HG03280 (cell line): Measurements from ENCODE around the gene KCNQ4.
A peak's percentile ranks its signal among the peaks of the same experiment; 100 is the strongest.

Experiments
- ATAC-seq: cut with Tn5 transposase; IDR thresholded peaks from one replicate; pipeline ENCODE4 v1.9.1; 2021; ENCODE audit warnings: mild to moderate bottlenecking, moderate library complexity; ENCODE audit not compliant: unreplicated experiment

The KCNQ4 gene

DNA sequence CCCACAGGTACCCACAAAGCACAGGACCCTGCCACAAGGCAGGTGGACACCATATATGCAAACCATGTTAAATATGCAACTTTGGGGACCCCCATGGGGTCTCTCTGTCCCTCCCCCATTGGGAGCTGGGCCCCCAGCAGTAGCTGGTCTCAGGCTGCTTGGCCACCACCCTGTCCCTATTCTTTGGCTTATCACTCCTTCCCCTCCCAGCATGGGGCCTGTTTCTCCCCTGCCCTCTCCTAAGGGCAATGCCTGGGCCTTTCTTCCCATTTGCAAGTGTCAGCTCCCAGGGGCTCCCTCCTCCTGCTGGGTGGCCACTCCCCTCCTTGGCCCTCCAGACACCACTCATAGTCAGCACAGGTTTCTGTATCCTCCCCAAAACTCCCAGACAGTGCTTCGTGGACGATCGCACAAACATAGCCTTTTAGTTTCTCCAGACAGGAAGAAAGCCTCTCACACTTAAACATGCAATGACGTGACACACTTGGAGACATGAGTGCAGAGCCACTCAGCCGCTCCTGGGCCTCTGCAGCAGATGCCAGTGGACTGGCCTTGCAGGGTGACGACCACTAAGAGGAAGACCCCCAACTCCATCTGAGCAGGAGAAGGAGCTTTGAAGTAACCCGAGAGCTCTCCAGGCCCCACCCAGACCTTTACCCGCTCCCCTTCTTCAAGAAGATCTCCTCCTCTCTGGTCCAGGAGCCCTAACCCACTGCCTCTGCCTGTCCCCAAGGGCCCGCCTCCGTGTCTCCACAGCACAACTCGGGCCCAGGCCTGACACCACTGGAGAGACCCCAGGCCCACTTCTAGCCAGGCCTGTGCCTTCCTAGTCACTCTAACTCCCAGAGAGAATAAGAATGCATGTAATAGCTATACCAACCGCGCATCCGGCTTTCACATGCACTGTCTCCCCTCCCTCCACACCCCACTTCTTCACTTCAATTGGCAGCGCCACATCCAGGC lies 55.7 kb downstream of the KCNQ4 start:
- no peak for ATAC-seq

DNA sequence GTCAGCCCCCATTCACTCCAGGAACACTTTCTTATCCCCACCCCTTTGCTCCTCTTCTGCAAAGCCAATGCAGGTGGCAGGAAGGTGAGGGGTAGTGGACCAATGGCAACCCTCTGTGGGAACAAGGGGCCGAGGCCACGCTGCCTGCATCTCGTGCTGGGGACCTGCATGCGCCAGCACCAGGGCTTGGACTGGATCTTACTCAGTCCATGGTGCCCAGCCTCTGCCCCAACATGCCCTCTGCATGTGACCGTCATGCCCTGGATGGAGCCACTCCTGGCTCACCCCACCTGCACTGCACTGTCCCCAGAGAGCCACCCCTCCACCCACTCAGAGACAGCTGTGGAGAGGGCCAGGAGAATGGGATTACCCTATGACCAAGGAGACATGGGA lies 56.4 kb downstream of the KCNQ4 start:
- no peak for ATAC-seq

DNA sequence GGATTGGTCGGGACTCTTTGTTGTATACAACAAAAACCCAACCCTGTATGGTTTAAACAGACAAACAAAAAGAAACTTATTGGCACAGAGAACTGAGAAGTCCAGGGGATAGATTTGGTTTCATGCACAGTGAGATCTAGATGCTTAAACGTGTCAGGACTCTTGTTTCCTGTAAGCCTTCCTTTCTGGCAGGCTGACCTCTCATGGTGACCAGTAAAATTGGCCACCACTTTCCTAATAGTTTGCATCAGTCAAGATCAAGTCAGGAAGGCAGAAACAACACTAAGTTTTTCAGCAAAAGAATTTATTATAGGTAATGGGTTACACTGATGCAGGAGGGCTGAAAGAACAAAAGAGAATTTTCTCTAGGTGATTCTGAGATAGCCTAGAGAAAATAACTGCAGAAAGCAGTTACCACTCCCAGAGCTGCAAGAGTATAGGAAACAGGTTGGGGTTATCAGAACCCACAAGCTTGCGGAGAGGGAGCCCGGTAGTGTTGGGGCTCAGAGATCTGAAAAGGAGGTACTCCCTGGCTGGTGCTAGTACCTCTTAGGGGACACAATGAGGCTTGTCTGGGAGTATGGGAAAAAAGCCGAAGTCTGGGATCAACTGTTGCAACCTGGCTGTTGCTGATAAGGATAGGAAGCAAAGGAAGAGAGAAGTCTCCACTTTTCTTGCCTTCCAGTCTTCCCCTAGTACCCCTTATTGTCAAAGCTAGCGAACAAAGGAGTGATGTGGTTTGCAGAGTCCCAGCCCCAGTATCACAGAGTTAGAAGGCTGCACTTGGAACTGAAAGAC lies 57.1 kb downstream of the KCNQ4 start:
- no peak for ATAC-seq

DNA sequence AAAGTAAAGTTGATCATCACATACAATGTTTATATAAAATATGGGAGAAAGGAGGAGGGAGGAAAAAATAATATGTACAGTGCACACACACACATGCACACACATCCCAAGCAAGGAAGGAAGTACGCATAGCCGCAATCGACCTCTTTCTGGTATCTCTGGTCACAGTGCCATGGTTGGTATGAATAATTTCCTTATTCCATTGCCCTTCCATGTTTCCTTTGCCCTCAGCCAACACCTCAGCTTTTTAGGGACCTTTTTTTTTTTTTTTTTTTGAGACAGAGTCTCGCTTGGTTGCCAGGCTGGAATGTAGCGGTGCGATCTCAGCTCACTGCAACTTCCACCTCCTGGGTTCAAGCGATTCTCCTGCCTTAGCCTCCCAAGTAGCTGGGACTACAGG lies 58.0 kb downstream of the KCNQ4 start:
- no peak for ATAC-seq

DNA sequence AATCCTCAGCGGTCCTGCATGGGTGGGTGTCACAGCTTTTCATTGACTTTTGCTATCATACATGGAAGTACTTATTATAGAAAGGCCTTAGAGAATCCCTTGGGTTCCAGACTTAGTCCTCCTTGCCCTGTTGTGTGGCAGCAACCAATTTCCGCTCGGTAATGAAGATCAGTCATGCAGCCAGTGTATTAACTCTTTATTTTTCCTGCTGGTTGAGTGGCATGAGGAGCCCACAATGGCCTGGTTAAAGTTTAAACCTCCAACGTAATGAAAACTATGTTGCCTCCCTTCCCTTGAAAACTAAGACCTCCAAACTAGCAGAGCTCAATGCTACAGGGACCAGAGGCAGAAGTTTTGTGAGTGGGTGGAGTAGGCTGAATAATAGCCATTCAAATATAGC lies 58.6 kb downstream of the KCNQ4 start:
- ATAC-seq: no peak

DNA sequence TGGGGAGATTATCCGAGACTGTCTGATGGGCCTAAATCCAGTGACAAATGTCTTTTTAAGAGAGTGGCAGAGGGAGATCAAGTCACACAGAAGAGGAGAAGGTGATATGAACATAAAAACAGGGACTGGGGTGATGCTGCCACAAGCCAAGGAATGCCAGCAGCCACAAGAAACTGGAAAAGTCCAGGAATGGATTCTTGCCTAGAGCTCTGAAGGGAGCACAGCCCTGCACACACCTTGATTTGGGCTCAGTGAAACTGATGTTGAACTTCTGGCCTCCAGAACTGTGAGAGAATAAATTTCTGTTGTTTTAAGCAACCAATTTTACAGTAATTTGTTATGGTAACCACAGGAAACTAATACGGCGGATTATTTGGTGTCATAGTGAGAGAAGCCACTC lies 59.1 kb downstream of the KCNQ4 start:
- no peak for ATAC-seq

DNA sequence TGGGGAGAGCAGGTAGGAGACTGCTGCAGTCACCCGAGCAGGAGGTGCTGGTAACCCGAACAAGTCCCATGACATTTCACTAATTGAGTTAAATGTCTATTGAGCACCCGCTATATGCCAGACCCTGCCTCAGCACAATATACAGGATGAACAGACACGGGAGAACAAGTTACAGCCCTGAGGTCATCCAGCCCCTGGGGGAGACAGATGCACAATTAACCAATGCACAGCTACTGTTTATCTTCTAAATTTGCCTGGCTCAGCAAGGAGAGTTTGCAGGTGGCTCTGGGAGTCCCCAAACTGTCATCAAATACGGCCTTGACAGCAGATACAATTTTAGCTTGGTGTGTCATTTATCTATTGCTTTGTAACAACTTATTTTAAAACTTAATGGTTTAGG lies 60.5 kb downstream of the KCNQ4 start:
- ATAC-seq: no peak

DNA sequence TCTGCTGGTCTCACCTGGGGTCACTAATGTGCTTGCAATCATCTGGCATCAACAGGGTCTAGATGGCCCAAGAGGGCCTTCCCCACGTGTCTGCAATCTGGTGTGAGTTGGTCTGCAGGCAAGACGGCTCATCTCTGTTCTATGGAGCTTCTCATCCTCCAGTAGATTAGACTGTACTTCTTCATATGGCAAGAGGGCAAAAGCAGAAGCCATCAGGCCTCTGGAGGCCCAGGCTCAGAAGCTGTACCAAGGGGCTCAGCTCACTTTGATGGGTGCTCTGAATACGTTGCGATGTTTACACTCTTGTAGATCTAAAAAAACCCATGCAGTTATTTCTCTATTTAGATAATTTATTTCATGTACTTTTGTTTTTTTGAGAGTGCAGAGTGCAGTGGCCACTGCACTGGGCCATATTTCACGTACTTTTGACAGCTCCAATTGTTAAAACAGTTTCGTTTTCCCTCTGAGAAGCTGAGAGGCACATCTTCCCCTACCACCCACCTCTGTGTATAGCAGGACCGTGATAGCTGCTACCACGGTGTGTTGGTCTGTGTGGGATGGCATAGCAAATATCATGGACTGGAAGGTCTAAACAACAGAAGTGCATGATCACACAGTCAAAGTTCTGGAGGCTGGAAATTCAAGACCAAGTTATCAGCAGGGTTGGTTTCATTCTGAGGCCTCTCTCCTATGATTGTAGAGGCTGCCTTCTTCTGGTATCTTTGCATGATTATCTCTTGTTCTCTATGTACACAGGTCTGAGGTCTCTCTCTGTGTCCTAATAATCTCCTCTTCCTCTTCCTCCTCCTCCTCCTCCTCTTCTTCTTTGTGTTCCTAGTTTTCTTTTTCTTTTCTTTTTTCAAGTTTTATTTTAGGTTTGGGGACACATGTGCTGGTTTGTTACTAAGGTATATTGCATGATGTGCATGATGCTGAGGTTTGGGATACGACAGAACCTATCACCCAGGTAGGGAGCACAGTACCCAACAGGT lies 61.6 kb downstream of the KCNQ4 start:
- ATAC-seq: no peak

DNA sequence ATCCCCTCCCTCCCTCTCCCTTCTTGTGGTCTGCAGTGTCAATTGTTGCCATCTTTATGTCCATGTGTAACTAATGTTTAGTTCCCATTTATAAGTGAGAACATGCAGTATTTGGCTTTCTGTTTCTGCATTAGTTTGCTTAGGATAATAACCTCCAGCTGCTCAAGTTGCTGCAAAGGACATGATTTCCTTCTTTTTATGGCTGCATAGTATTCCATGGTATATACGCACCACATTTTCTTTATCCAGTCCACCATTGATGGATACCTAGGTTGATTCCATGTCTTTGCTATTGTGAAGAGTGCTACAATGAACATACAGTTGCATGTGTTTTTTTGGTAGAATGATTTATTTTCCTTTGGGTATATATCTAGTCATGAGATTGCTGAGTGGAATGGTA lies 62.3 kb downstream of the KCNQ4 start:
- ATAC-seq: no peak

DNA sequence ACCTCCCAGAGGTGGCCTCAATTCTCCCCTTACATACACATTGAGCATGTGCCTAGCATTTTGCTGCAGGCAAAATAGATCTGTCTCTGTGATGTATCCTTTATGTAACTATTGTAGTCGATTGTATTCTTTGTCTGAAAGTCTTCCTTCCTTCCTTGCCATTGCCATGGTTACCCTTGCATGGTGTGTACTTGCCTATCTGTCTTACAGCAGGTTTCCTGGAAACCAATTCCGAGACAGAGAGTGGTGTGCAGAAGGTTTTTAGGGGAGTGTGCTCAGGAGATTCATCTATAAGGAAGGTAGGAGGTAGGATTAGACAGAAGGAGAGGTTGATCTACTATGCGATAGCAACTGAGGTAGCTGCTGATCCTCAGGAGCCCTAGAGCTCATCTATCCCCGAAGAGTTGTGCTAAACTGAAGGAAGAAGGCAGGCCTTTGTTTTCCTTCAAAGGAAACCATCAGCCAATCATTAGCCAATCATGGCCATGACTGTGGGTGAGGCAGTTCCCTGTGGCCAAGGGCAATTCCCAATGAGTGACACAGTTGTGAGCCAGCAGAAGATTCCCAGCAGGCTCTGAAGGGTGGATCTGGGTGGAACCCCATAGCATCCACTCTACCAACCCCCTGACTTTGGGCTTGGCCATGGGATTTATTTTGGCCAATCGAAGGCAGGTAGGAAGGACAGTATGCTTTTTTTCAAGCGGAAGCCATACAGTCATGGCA lies 63.6 kb downstream of the KCNQ4 start:
- no peak for ATAC-seq

DNA sequence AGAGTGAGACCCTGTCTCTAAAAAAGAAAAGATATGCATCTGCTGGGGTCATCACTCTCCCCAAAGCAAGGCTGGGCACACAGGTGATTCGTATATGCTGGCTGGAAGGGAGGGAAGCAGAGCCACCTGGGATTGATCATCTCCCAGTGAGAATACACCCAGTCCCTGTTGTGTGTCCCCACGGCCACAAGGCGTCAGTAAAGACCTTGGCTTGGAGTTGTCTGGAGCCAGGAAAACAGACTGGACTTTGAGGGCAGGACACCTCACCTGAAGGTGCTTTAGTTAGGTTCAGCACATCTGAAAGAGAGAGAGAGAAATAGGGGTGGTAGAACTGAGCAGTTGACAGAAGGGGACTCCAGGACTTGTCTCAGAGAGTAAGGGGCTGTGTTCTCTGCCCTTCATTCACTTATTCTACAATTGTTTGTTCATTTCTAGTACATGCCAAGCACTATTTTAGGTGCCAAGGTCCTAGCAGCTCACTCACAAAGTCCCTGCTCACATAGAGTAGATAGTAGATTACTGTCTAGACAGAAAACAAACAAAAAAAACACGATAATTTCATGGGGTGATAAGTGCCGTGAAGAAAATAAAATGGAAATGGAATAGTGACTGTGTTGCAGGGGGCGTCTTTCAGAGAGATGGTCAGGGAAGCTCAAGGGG lies 65.1 kb downstream of the KCNQ4 start:
- ATAC-seq: no peak

DNA sequence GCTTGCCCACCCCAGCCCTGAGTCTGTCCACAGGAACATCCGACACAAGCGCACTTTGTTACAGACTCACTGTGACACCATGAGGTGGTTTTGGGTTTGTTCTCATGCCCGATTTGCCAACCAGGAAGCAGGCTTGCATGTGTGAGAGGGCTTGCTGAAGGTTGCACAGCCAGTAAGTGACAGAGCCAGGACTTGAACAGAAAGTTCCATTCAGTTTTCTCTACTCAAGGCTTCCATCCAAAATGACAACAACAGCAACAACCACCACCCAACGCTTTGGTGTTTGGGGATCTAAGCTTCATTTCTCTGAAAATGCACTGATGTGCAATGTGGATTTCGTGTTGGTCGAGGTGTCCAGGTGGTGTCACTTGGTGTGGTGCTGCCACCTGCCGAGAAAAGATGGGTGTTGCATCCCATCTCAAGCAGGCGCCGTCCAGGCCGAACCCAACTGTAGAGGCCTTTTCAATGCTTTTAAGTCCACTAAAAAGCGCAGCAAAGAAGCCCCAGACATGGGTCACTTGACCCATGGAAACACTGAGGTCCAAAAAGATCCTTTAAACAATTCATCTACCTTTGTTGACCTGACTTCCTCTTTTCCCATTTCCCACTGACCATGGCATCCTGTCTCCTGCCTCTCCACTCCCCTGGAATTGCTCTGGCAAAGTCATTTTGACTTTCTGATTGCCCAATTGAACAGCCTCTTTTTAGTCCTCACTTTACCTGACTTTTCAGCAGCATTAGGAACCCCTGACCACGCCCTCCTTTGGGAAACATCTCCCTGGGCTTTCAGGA lies 66.4 kb downstream of the KCNQ4 start:
- ATAC-seq: no peak

DNA sequence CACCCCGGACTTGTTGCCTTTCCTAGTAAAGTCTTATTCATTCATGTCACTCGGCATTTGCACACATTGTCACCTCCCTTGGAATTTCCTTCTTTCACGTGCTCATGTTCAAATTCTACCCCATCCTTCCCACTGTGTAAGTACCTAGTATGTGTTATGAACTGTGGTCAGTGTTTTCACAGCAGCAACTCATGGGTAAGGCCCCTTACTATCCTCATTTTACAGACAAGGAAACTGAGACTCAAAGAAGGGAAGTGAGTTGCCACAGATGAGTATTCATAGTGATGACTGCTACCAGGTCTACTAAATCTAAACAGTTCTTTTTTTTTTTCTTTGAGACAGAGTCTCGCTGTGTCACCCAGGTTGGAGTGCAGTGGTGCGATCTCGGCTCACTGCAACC lies 68.1 kb downstream of the KCNQ4 start:
- ATAC-seq: peak; percentile 64

DNA sequence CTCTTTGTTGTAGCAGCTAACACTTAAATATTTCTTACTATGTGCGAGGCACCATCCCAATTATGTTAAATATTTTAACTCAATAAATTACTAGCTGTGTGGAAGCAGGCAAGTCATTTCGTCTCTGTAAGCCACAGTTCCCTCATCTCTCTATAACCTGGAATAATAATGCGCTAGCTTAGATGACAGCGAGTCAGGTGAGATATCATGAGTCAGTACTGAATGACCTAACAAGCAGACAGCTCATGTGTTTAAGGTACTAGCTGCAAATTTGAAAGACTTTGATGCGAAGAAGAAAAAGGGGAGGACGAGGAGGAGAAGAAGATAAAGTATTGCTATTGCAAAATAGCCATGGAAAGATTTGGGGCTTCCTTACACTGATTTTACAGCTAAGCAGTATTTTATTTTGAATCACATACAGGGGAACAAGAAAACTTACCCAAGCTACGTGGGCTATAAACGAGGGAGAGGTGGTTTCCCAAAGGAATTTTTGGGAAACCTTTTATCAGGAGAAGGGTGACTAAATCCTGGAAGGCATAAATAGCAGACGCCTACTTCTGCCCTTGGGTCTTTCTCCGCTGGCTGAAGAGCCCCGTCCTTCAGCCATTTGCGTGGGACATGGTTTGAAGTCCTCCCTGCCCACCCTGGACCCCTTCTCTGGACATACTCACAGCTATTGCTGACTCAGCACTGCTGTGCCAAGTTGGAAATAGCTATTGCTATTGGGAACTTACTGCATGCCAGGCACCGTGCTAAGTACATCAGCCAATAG lies 69.7 kb downstream of the KCNQ4 start:
- no peak for ATAC-seq

DNA sequence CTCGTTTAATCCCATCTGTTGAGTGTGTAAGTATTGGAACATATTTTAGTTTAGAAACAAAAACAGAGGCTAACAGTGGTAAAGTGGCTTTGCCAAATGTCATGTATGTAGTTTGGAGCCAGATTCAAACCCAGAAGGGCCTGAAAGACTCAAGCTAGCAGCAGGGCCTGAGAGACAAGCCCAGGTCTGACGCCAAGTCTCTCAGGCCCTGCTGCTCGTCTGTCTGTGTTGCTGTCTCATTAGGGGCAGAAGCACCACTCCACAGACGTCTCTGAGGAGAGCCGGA lies 70.2 kb downstream of the KCNQ4 start:
- ATAC-seq: no peak

DNA sequence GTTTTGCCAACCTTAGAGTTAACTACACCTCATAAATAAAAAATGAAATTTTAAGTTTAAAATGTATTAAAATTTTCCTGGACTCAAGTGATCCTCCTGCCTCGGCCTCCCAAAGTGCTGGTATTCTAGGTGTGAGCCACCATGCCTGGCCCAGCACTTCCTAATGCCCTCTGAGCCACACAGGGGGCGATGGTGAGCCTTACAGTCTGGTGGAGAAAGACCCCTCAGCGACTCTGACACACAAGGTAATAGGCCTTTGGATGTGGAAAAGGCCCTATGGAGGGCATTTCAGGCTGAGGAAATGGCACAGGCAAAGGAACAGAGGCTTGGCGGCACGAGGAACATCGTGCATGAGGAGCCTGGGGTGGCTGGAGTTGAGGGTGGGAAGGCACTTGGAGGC lies 71.9 kb downstream of the KCNQ4 start:
- ATAC-seq: no peak

DNA sequence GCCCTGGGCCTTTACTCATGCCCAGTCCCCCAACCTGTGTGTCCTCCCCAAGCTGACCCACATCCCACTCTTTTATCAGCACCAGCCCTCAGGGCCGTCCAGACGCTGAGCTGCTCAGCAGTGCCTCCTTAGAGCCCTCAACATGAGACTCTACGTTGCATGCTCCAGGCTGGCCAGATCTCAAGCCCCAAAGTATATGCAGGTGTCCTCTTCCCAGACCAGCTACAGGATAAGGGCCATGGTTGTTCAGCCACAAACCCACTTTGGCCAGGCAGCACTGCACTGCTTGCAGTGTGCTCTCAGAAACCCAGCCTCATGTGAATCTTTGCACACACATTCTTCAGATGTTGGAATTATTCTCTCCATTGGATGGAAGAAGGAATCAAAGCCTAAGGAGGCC lies 72.5 kb downstream of the KCNQ4 start:
- ATAC-seq: no peak

DNA sequence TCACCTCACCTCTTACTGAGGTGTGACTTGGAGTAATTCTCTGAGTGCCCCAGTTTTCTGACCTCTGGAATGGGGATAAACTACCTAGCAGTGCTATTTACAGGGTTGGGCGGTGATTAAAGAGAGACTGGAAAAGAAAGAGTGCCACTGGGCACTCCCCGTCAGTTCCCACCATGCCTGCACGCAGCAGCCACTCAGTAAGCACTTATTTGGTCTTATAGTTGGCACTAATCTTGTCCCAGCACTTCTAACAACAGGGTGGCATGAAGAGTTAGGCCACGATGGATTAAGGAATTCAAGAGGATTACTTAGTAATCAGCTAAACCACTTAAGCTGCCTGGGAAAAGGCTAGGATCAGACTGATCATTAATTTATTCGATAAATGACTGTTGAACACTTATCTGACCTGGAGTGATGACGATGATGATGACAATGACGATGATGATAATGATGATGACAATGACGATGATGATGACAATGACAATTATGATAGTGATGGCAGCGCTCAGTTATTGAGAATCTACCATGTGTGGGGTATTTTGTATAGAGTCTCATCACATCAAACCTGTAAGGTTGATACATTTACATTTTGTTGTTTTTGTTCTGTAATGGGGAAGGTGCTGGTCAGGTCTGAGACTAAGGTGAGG lies 73.2 kb downstream of the KCNQ4 start:
- no peak for ATAC-seq
